ENCODE results near the gene PPARD. TPM values are rescaled to one million over a fixed set of nuclear protein-coding genes. Genes with fewer than 3 reads are reported as not detected.

Gene PPARD
- 13.5 and 15.0 TPM in 2 replicates for total RNA-seq

- peak; percentile 96 for TF ChIP-seq CTCF (IDR thresholded peaks at IDR 0.05; ENCODE audit: insufficient read depth, low read length, poor library complexity, severe bottlenecking)
- no peaks in the 10 kb centered on the region for H3K27me3 ChIP-seq (ENCODE audit: control insufficient read depth, insufficient read depth, low read length)
- no peaks in the 10 kb centered on the region for H3K36me3 ChIP-seq (ENCODE audit: control insufficient read depth, insufficient read depth, low read length)
- peak within 1 kb of the TSS; percentile 71 for H3K4me3 ChIP-seq (ENCODE audit: low read depth, low read length)
- no peak for DNase-seq (ENCODE audit: low read depth)
These were observed at the start of gene PPARD for GRCh38 chr6:35342258-35343091. Gene PPARD (plus strand): TSS chr6:35342558. CDS start chr6:35411088, 68,530 bp downstream.

DNA sequence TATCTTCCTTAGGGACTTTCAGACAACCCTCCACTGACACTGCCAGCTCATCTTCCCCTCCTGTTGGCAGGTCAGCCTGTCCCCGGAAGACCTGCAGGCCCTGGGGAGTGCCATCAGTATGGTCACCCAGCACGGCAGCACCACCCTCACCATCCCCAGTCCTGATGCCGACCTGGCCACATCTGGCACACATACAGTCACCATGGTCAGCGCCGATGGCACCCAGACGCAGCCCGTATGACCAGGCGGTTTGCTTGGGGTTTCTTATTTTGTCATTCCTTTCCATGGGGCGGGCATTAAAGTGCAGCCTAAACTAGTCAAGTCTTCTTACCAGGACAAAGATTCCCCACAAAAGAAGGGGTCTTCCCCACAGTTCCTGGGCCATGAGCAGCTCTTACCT lies 48.7 kb upstream of the PPARD start:
- TF ChIP-seq CTCF (IDR thresholded peaks at IDR 0.05; ENCODE audit: insufficient read depth, low read length, poor library complexity, severe bottlenecking) = no peak

GRCh38 chr6:35294308-35294945 lies 47.9 kb upstream of the PPARD start:
- Histone ChIP-seq H3K27me3 (ENCODE audit: control insufficient read depth, insufficient read depth, low read length) (no peaks in the 10 kb centered on the region), H3K4me3 (ENCODE audit: low read depth, low read length) (no peak overlapping the region), H3K36me3 (ENCODE audit: control insufficient read depth, insufficient read depth, low read length) (peaks cover 4% of the 10 kb centered on the region)
- peak; percentile 86 for TF ChIP-seq CTCF (IDR thresholded peaks at IDR 0.05; ENCODE audit: insufficient read depth, low read length, poor library complexity, severe bottlenecking)
- DNase-seq (ENCODE audit: low read depth) = no peak

More for the DNA sequence above, 48.7 kb upstream of the PPARD start:
- Histone ChIP-seq H3K36me3 (ENCODE audit: control insufficient read depth, insufficient read depth, low read length) (peaks cover 5% of the 10 kb centered on the region), H3K27me3 (ENCODE audit: control insufficient read depth, insufficient read depth, low read length) (no peaks in the 10 kb centered on the region), H3K4me3 (ENCODE audit: low read depth, low read length) (no peak overlapping the region)
- DNase-seq (ENCODE audit: low read depth) = no peak

- peaks cover 4% of the 10 kb centered on the region for H3K36me3 ChIP-seq (ENCODE audit: control insufficient read depth, insufficient read depth, low read length)
- no peak for DNase-seq (ENCODE audit: low read depth)
- H3K27me3 ChIP-seq (ENCODE audit: control insufficient read depth, insufficient read depth, low read length) = no peaks in the 10 kb centered on the region
- H3K4me3 ChIP-seq (ENCODE audit: low read depth, low read length) = no peak overlapping the region
- TF ChIP-seq CTCF (IDR thresholded peaks at IDR 0.05; ENCODE audit: insufficient read depth, low read length, poor library complexity, severe bottlenecking) = no peak
These were observed 47.3 kb upstream of the PPARD start for GRCh38 chr6:35295036-35295435.

DNA sequence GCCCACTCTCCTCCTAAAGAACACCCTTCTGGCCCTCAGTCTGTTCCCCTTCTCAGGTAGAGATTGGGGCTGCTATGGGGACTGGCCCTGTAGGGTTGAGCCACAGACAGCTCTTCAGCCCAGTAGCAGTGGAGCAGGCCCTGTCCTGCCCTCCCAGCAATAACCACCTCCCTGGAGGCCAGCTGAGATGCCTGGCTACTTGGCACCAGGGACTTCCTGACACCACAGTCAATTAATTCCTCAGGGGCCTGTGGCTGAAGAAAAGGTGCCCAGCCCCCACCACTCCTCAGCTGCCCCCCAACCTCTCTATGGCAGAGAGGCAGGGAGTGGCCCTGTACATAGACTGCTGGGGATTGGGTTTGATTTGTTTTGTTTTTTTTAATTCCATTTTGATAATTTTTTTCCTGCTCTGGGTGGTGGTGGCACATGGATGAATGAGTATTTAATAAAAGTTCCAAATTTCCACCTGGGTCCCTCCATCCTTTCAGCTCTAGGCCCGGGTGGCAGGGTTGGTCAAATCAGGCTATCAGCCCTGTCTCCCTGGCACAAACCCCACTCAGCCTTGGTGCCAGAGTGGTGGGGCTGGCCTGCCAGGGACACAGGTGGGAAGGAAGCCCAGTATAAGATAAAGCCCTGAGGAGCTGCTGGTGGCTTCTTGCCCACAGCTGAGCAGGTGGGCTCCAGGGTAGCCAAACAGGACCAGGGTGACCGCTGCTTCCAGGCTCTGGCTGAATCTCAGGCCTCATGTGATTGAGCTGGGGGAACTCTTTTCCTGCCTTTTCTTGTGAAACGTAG lies 46.6 kb upstream of the PPARD start:
- TF ChIP-seq CTCF (IDR thresholded peaks at IDR 0.05; ENCODE audit: insufficient read depth, low read length, poor library complexity, severe bottlenecking) = no peak
- no peaks in the 10 kb centered on the region for H3K27me3 ChIP-seq (ENCODE audit: control insufficient read depth, insufficient read depth, low read length)
- no peak for DNase-seq (ENCODE audit: low read depth)
- no peak overlapping the region for H3K4me3 ChIP-seq (ENCODE audit: low read depth, low read length)
- peaks cover 4% of the 10 kb centered on the region for H3K36me3 ChIP-seq (ENCODE audit: control insufficient read depth, insufficient read depth, low read length)
